ENCODE results near the gene MRRF.

DNA sequence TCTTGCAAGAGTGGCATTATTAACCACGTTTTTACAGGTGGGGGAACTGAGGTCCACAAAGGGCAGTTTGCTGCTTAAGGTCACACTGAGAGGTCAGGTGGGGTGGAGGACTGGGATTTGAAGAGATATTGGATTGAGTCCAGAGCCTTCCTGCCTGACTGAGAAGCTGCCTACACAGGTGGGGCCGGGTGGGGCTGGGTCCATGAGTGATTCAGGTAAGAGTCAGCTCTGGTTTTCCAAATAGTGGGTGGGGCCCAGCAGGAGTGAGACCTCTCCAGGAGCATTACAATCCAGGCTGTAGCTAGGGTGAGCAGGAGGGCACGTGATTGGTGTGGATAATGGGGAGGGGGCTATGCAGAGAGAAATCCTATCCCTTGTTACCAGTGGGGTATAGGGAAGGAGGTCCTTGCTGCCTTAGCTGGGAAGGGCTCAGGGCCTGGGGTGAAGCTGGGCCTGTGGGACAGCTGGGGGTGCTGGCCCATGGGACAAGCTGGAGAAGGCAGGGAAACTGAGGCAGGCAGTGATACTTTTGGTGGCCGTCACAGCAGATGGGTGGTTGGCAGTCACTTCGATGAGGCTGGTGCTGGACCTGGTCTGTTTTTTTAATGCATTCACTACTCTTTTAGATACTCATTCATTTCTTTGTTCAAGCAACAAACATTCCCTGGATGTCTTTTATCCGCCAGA is 103.2 kb downstream of the MRRF start:
- TF ChIP-seq EZH2phosphoT487 (IDR thresholded peaks at IDR 0.05; ENCODE audit: borderline replicate concordance), result no peak
- TF ChIP-seq, protein P1, sequence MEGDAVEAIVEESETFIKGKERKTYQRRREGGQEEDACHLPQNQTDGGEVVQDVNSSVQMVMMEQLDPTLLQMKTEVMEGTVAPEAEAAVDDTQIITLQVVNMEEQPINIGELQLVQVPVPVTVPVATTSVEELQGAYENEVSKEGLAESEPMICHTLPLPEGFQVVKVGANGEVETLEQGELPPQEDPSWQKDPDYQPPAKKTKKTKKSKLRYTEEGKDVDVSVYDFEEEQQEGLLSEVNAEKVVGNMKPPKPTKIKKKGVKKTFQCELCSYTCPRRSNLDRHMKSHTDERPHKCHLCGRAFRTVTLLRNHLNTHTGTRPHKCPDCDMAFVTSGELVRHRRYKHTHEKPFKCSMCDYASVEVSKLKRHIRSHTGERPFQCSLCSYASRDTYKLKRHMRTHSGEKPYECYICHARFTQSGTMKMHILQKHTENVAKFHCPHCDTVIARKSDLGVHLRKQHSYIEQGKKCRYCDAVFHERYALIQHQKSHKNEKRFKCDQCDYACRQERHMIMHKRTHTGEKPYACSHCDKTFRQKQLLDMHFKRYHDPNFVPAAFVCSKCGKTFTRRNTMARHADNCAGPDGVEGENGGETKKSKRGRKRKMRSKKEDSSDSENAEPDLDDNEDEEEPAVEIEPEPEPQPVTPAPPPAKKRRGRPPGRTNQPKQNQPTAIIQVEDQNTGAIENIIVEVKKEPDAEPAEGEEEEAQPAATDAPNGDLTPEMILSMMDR (conservative IDR thresholded peaks at IDR 0.05; ENCODE audit: low read length), result no peak
